ENCODE data around the gene CLEC16A.

The CLEC16A gene

DNA sequence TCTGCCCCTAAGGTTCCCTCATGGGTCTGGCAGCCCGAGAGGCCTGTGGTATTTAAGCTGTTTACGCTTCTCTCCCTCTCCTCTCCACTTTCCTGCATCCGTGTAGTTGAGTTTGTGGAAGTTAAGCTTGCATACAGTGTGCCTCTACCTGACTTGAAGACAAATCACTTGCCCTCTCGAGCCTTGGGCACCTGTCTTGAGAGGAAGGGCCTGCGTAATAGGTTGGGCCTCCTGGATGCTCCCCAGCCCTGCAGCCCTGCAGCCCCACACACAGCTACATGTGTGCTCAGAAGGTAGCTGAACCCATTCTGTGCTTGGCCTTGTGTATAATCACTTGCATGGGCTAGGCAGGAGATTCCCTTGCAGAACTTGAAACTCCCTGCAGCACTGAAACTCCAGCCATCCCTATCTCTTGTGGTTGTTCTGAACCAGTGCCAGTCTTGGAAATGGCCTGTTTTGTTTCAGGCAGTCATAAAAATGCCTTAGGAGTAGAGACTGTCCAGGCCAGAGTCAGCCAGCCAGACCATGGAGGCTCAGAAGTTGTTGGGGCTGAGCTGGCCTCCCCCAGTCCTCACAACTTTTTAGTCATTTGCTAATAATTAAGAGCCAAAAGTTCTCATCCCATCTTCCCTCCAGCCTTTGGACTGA, 134.6 kb downstream of the CLEC16A start:
- POLR2A ChIA-PET, result interaction anchor here (0.7 to 1.5 kb wide), 4 partner anchors 26 to 176 kb away, joined by 3 to 13 read pairs (median 6); partner anchors contain the start of gene SOCS1

DNA sequence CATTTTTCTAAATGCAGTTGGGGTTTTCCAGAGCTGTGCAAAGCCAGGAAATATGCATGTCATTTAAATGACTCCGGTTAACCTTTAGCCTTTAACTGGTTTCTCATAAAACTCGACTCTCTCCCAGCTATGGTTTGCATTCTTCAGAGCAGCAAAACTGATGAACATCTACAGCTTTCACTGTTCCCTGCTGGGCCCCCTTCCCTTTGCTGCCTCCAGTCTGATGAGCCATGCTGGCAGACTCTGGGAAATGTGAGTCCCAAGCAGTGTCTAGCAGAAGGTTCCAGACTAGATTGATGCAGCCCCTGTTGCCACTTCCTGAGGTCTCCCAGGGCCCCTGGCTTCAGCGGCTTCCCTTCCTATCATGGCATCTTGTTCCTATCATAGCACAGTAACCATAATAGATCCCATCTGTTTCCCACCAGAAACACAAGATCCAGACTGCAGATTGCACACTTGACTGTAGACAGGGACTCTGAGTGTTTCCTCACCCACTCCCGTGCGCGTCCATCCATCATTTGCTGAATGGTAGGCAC, 135.4 kb downstream of the CLEC16A start:
- POLR2A ChIA-PET, result interaction anchor here (0.7 to 1.5 kb wide), 4 partner anchors 25 to 176 kb away, joined by 3 to 13 read pairs (median 6); partner anchors contain the start of gene SOCS1
- no peak overlapping the region; the same call in 1 of the 2 replicates for H3K4me3 ChIP-seq (ENCODE audit: low read depth, low read length)
- TF ChIP-seq CTCF (IDR thresholded peaks at IDR 0.05; ENCODE audit: insufficient read depth, low read length, missing control alignments), result no peak
- CTCF ChIA-PET, result interaction anchor here (0.9 to 1.4 kb wide), 4 partner anchors 18 to 176 kb away, joined by 3 to 4 read pairs (median 4); partner anchors contain the start of gene SOCS1
- DNase-seq (ENCODE audit: low read depth, low spot score), result peak; percentile 95

More for the DNA sequence above, 134.6 kb downstream of the CLEC16A start:
- H3K4me3 ChIP-seq (ENCODE audit: low read depth, low read length), result no peak overlapping the region
- TF ChIP-seq CTCF (IDR thresholded peaks at IDR 0.05; ENCODE audit: insufficient read depth, low read length, missing control alignments), result no peak
- peak; percentile 63 for DNase-seq (ENCODE audit: low read depth, low spot score)
- CTCF ChIA-PET, result interaction anchor here (0.9 to 1.4 kb wide), 4 partner anchors 12 to 177 kb away, joined by 3 to 5 read pairs (median 4); partner anchors contain the start of gene SOCS1

GRCh38 chr16:11080327-11080967, 136.1 kb downstream of the CLEC16A start:
- TF ChIP-seq CTCF (IDR thresholded peaks at IDR 0.05; ENCODE audit: insufficient read depth, low read length, missing control alignments), result no peak
- POLR2A ChIA-PET, result no interaction called here
- DNase-seq (ENCODE audit: low read depth, low spot score), result no peak
- CTCF ChIA-PET, result interaction anchor here (1.1 to 1.3 kb wide), 2 partner anchors 17 to 116 kb away, joined by 3 to 4 read pairs; no protein-coding TSS in a partner anchor
- no peak overlapping the region for H3K4me3 ChIP-seq (ENCODE audit: low read depth, low read length)

GRCh38 chr16:11080999-11081630, 136.8 kb downstream of the CLEC16A start:
- TF ChIP-seq CTCF (IDR thresholded peaks at IDR 0.05; ENCODE audit: insufficient read depth, low read length, missing control alignments), result no peak
- POLR2A ChIA-PET, result no interaction called here

GRCh38 chr16:11082108-11082859, 137.9 kb downstream of the CLEC16A start:
- no peak for TF ChIP-seq CTCF (IDR thresholded peaks at IDR 0.05; ENCODE audit: insufficient read depth, low read length, missing control alignments)
- POLR2A ChIA-PET, result interaction anchor here (1.7 kb wide), 1 partner anchor 174 kb away, joined by 8 read pairs; the partner anchor contains the start of gene SOCS1
- DNase-seq (ENCODE audit: low read depth, low spot score), result no peak
- CTCF ChIA-PET, result interaction anchor here (1.1 to 1.2 kb wide), 2 partner anchors 14 to 20 kb away, joined by 3 to 4 read pairs; no protein-coding TSS in a partner anchor
- H3K4me3 ChIP-seq (ENCODE audit: low read depth, low read length), result no peak overlapping the region

More at GRCh38 chr16:11080999-11081630, 136.8 kb downstream of the CLEC16A start:
- no peak overlapping the region for H3K4me3 ChIP-seq (ENCODE audit: low read depth, low read length)
- CTCF ChIA-PET, result interaction anchor here (1.1 to 1.3 kb wide), 2 partner anchors 16 to 117 kb away, joined by 3 to 4 read pairs; no protein-coding TSS in a partner anchor
- DNase-seq (ENCODE audit: low read depth, low spot score), result no peak
